ENCODE results near the gene KCTD18.

Gene KCTD18

GRCh38 chr2:200509612-200510433, at the start of gene KCTD18:
TSS of gene KCTD18 (minus strand) at chr2:200510068. CDS start at chr2:200507016, 3,052 bp downstream.
- DNase-seq (ENCODE audit: low read depth) = peak; percentile 79

GRCh38 chr2:200540793-200541192, 30.9 kb upstream of the KCTD18 start:
- no peak for DNase-seq (ENCODE audit: low read depth)

GRCh38 chr2:200538139-200538538, 28.3 kb upstream of the KCTD18 start:
- DNase-seq (ENCODE audit: low read depth) = no peak

GRCh38 chr2:200534572-200534971, 24.7 kb upstream of the KCTD18 start:
- DNase-seq (ENCODE audit: low read depth) = no peak

GRCh38 chr2:200533754-200534153, 23.9 kb upstream of the KCTD18 start:
- DNase-seq (ENCODE audit: low read depth) = no peak

- DNase-seq (ENCODE audit: low read depth) = no peak
These were observed 18.4 kb upstream of the KCTD18 start for GRCh38 chr2:200528228-200528627.

GRCh38 chr2:200525882-200526651, 16.2 kb upstream of the KCTD18 start, which contains the start of gene SGO2:
TSS of gene SGO2 (plus strand) at chr2:200526207. CDS start at chr2:200532976, 6,769 bp downstream.
- DNase-seq (ENCODE audit: low read depth) = peak; percentile 81

- no peak for DNase-seq (ENCODE audit: low read depth)
These were observed 15.6 kb upstream of the KCTD18 start for GRCh38 chr2:200525551-200525881.

GRCh38 chr2:200525066-200525465, 15.2 kb upstream of the KCTD18 start:
- no peak for DNase-seq (ENCODE audit: low read depth)

- no peak for DNase-seq (ENCODE audit: low read depth)
These were observed 13.7 kb upstream of the KCTD18 start for GRCh38 chr2:200523604-200524003.

GRCh38 chr2:200523158-200523557, 13.3 kb upstream of the KCTD18 start:
- DNase-seq (ENCODE audit: low read depth) = no peak

- no peak for DNase-seq (ENCODE audit: low read depth)
These were observed 5.3 kb upstream of the KCTD18 start for GRCh38 chr2:200515155-200515554.

GRCh38 chr2:200509235-200509611, 645 bp downstream of the KCTD18 start:
- no peak for DNase-seq (ENCODE audit: low read depth)

GRCh38 chr2:200507179-200507578, 2.7 kb downstream of the KCTD18 start:
- no peak for DNase-seq (ENCODE audit: low read depth)

GRCh38 chr2:200506679-200507078, 3.2 kb downstream of the KCTD18 start:
- DNase-seq (ENCODE audit: low read depth) = no peak

- no peak for DNase-seq (ENCODE audit: low read depth)
These were observed 7.7 kb downstream of the KCTD18 start for GRCh38 chr2:200502196-200502595.

GRCh38 chr2:200498402-200499162, 11.3 kb downstream of the KCTD18 start:
- DNase-seq (ENCODE audit: low read depth) = no peak

GRCh38 chr2:200496696-200497095, 13.2 kb downstream of the KCTD18 start:
- no peak for DNase-seq (ENCODE audit: low read depth)

- DNase-seq (ENCODE audit: low read depth) = no peak
These were observed 15.8 kb downstream of the KCTD18 start for GRCh38 chr2:200494048-200494447.

GRCh38 chr2:200492656-200493055, 17.2 kb downstream of the KCTD18 start:
- no peak for DNase-seq (ENCODE audit: low read depth)

- no peak for DNase-seq (ENCODE audit: low read depth)
These were observed 19.9 kb downstream of the KCTD18 start for GRCh38 chr2:200490001-200490400.

GRCh38 chr2:200488169-200488568, 21.7 kb downstream of the KCTD18 start:
- DNase-seq (ENCODE audit: low read depth) = no peak

- DNase-seq (ENCODE audit: low read depth) = no peak
These were observed 23.3 kb downstream of the KCTD18 start for GRCh38 chr2:200486529-200486928.
